NCI-H146 (cell line): Measurements from ENCODE around the gene TPM3.
"Not testable (repeated sequence)": the region's sequence is repeated elsewhere in the genome, so short reads cannot be mapped to it uniquely, and the experiment has no call there.

Experiments used
- DNase-seq: peaks from one replicate; lab custom pipeline; 2025; lab: John Stamatoyannopoulos, UW

Gene TPM3

DNA sequence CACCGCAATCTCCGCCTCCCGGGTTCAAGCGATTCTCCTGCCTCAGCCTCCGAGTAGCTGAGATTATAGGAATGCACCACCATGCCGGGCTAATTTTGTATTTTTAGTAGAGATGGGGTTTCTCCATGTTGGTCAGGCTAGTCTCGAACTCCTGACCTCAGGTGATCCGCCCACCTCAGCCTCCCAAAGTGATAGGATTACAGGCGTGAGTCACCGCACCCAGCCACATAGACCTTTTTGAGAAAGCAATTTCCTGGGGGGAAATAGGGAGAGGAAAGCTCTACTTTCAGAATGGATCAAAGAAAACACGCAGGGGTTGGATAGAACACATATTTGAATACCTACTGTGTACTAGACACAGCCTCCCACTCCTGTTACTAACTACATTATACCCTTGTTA lies 13.9 kb upstream of the TPM3 start:
- not testable (repeated sequence) for DNase-seq

DNA sequence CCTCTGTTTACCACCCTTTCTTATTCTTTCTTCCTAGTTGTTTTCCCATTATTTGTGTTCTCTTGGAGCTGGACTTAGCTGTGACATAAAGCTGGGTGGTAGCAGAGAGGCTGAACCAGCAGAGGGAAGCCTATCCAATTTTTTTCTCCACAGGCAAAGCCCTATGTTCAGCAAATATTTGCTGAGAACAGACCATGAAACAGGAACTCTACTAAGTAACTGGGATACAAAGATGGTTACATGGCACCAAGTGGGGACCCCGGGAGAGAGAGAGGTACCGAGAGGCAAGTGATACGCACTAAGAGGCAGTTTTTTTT lies 7.6 kb upstream of the TPM3 start:
- DNase-seq, result no peak

- peak; percentile 66 for DNase-seq
These were observed 7.1 kb upstream of the TPM3 start for GRCh38 chr1:154198756-154199562.

- DNase-seq, result peak; percentile 49
These were observed 1.9 kb upstream of the TPM3 start for GRCh38 chr1:154193821-154194220.

DNA sequence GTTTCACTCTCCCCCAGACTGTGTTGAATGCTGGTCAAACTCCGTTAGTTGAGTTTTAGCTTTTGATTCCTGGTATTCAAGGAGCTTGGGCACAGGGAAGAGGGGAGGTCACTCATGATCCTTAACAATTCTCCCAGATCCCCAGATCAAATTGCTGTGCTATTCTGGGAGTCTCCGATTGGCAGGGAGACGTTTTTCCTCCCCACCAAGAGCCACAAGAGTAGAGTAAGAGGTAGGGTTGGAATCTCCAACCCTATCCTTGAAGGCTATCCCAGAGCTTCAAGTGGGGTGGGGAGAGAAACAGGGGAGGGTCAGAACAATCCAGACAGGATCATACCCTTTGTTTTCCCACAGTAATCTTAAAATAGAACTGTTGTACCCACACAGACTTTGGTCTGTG lies 576 bp upstream of the TPM3 start:
- no peak for DNase-seq

GRCh38 chr1:154190550-154190949 lies 1.4 kb downstream of the TPM3 start:
- peak; percentile 3 for DNase-seq

DNA sequence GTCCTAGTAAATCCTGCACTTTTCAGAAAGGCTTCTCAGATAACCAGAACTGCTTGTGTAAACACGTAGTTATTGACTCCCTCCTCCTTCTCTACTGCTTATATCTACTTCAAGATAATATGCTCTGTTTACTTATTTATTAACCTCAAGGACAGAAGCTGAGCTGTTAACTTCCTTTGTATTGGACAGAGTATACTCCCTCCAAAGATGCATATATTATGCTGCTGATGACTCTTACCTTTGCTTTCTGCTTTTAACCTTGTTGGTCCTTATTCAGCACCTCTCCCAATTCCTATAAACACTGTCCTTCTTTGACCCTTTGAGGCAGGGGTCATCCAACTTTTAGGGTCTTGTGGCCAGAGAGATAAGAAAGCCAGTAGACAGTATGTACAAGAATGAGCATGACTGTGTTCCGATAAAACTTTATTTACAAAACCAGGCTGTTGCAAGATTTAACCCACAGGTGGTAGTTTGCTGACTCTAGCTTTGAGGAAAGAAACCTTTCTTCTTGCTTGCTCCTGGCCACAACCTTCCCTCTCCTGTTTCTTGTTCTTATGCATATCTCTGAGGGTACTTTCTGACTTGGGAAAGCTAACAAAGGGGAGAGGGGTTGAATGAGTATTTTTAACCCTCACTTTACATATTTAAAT lies 4.9 kb downstream of the TPM3 start:
- DNase-seq, result peak; percentile 48

- peak; percentile 95 for DNase-seq
These were observed 5.7 kb downstream of the TPM3 start for GRCh38 chr1:154186177-154186576.

DNA sequence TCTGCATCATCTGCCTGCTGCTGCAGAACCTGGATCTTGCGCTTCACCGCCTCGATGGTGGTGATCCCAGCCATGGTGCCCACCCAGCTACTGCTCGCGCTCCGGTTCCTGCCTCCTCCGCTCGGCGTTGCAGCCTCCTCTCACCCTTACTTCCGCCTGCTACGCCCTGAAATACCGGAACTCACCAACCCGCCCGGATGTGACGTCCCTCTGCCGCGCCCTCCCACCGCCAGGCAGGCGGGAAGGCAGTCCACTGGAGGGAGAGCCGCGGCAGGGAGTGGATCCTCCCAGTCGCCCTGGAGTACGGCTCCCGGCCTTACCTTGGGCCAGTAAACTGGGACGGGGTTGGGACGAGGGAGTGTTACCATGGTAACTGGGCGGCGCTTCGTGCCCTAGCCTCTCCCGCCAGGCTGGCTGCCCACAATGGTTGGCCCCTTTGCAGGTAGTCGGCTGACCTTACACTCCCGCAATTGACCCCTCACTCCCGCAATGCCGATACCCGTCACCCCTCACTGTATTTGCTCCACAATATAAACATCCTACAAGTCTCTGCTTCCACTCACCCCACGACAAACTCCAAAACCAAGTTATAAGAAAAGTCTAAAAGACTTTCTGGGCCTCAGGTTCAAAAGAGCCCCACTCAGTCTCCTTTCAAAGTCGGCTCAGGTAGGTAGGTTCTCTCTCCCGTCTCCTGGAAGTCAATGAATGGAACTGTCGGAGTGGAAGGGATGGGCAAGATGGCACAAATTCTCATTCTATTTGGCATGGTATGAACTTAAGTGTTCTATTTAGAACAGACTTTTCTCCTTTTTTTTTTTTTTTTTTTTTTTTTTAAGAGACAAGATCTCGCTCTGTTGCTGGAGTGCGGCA lies 8.6 kb downstream of the TPM3 start:
- DNase-seq, result peak; percentile 99

GRCh38 chr1:154182344-154183045 lies 9.4 kb downstream of the TPM3 start:
- peak; percentile 50 for DNase-seq

DNA sequence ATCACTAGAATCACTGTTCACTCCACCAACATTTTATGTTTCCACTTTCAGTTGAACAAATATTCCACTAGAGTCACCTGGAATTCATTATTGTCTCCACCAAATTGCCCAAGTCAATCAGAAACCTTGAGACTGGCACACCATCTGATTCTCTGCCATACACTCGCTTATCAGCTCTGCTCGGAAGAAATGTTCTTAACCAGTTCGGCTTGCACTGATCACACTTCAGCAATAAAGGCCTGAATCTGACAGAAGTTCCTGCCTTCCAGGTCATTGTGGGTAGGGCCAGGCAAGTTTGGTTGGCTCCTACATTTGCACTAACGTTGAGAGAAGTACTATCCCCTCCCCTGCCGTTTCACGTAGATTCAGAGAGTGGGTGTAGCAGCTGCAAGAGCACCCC lies 10.0 kb downstream of the TPM3 start:
- no peak for DNase-seq

- no peak for DNase-seq
These were observed 11.8 kb downstream of the TPM3 start for GRCh38 chr1:154179946-154180687.

DNA sequence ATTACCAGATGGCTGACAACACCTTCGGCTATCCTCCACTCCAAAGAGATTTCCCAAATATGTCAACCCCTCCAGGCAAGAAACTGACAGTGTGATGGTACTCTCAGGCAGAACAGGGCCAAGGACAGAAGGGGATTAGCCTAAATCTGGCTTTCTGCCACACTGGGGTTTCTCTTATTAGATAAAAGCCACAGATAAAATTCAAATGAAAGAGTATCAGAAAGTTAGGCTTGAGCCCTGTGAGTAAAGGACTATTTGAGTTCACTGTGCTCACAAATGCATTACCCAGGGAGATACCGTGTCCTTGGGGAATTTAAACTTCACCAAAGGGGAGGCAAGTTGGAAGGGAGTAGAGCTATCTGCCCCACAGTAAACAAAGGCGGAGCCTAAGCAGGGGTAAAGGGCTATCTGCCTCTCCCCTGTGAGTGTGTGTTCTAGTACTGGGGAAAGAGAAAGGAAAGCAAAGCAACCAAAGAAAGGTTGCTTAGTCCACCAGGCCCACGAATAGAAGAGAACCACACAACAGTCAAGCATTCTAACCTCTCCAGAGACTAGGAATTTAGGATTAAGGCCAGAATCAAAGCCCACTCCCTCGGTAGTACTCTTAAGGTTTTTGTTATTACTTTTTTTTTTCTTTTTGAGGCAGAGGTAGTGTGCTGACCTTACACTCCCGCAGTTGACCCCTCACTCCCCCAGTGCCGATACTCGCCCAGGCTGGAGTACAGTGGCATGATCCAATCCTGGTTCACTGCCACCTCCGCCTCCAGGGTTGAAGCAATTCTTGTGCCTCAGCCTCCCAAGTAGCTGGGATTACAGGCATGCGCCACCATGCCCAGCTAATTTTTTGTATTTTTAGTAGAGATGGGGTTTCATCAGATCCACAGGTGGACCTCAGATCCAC lies 12.7 kb downstream of the TPM3 start:
- no peak for DNase-seq

DNA sequence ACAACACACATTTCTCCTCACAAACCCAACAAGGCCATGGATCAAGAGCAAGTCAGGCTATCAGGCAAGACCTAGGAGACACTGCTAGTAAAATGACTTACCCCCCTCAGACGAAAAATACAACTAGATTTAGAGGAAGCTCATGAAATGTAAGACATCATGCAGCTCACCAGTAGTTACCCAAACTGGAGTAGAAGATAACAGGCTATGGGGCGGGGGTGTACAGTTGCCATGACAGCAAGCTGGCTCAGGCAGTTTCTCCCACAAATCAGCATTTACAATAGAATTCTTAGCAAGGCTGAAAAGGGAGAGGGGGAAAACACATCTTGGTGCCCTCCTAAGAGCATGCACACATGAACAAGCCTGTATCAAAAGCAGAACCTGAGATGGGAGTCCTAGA lies 13.9 kb downstream of the TPM3 start:
- no peak for DNase-seq

- no peak for DNase-seq
These were observed 15.6 kb downstream of the TPM3 start for GRCh38 chr1:154176337-154176736.

GRCh38 chr1:154174654-154175053 lies 17.2 kb downstream of the TPM3 start:
- no peak for DNase-seq

- DNase-seq, result no peak
These were observed 20.0 kb downstream of the TPM3 start for GRCh38 chr1:154171880-154172279.

DNA sequence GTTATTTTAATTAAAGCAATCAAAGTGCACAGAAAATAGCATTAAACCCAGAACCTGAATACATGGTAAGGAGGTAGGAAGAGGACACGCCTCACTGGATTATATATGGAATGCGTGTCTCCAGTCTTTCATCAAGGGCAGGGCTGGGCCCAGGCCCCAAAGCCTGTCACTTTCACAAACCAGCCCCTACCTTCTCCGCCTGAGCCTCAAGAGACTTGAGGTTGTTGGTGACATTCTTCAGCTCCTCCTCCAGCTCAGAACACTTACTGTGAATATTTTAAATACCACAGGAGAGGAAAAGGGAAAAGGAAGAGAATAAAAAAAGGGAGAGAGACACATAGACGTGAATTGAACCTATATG lies 20.7 kb downstream of the TPM3 start:
- DNase-seq, result no peak

- no peak for DNase-seq
These were observed 21.2 kb downstream of the TPM3 start for GRCh38 chr1:154170547-154171222.

- DNase-seq, result no peak
These were observed 24.4 kb downstream of the TPM3 start for GRCh38 chr1:154167461-154167860.
